ENCODE measurements around the gene PHF10. TPM values are rescaled to one million over a fixed set of nuclear protein-coding genes. Genes with fewer than 3 reads are reported as not detected.

The PHF10 gene
- 19.9 to 24.1 TPM (median 23.1 TPM) in 5 replicates for total RNA-seq (2022; extraction: Qiagen RNA extraction; ENCODE audit: low read depth)

GRCh38 chr6:169724494-169725124 lies at the start of gene PHF10:
Gene PHF10, minus strand, starts transcription at chr6:169724500. Its CDS starts 569 bp downstream, at chr6:169723931.

GRCh38 chr6:169751242-169752073 lies 27.2 kb upstream of the PHF10 start, which contains the start of the genes DYNLT2 and ERMARD:
Gene DYNLT2, minus strand, starts transcription at chr6:169751572. Its CDS starts 114 bp downstream, at chr6:169751458.
Gene ERMARD, plus strand, starts transcription at chr6:169751622. Its CDS starts 36 bp downstream, at chr6:169751658.

GRCh38 chr6:169701954-169702839 lies 22.1 kb downstream of the PHF10 start, which contains the start of the genes C6orf120 and WDR27:
Gene C6orf120, plus strand, starts transcription at chr6:169702126. Its CDS starts 334 bp downstream, at chr6:169702460.
Gene WDR27, minus strand, starts transcription at chr6:169702029. Its CDS starts 13,024 bp downstream, at chr6:169689005.

Other genes with a start within 250 kb of the PHF10 start
- 9.9 to 14.5 TPM (median 12.9 TPM) in 5 replicates for gene WDR27, start 22.5 kb downstream of the PHF10 start, total RNA-seq (2022; extraction: Qiagen RNA extraction; ENCODE audit: low read depth)
- gene C6orf120, start 22.4 kb downstream of the PHF10 start, total RNA-seq (2022; extraction: Qiagen RNA extraction; ENCODE audit: low read depth): 9.5 to 13.1 TPM (median 12.1 TPM) in 5 replicates
- gene DYNLT2, start 27.1 kb upstream of the PHF10 start, total RNA-seq (2022; extraction: Qiagen RNA extraction; ENCODE audit: low read depth): 0.47 to 0.78 TPM (median 0.55 TPM) in 5 replicates
- gene ERMARD, start 27.1 kb upstream of the PHF10 start, total RNA-seq (2022; extraction: Qiagen RNA extraction; ENCODE audit: low read depth): 6.0 to 9.3 TPM (median 7.2 TPM) in 5 replicates